HK-2 (cell line): Measurements from ENCODE around the gene RNU5B-1.
"Not testable (repeated sequence)": the region's sequence is repeated elsewhere in the genome, so short reads cannot be mapped to it uniquely, and the experiment has no call there.

ENCODE experiments used
- DNase-seq: peaks from one replicate; pipeline ENCODE4 v3.0.0-alpha.2; 2018; ENCODE audit not compliant: unreplicated experiment

Gene RNU5B-1

GRCh38 chr15:65343374-65343981 lies 39.0 kb downstream of the RNU5B-1 start:
- DNase-seq, result no peak

- DNase-seq, result no peak
Observed at GRCh38 chr15:65344214-65344913, 39.9 kb downstream of the RNU5B-1 start.

- no peak for DNase-seq
Observed at GRCh38 chr15:65344914-65345275, 40.4 kb downstream of the RNU5B-1 start.

- DNase-seq, result no peak
Observed at GRCh38 chr15:65346856-65347598, 42.5 kb downstream of the RNU5B-1 start.

- not testable (repeated sequence) for DNase-seq
Observed at GRCh38 chr15:65347756-65348155, 43.3 kb downstream of the RNU5B-1 start.

GRCh38 chr15:65349338-65349737 lies 44.9 kb downstream of the RNU5B-1 start:
- no peak for DNase-seq

- not testable (repeated sequence) for DNase-seq
Observed at GRCh38 chr15:65351972-65352371, 47.5 kb downstream of the RNU5B-1 start.
